Measurements from ENCODE around the gene C4BPA.

- TF ChIP-seq FOXP2 (optimal IDR thresholded peaks at IDR 0.05; ENCODE audit: borderline replicate concordance, extremely low read depth, extremely low read length, insufficient read depth) (no peak), POLR2AphosphoS5 (IDR thresholded peaks at IDR 0.05; ENCODE audit: low read depth, low read length) (no peak)
Observed at GRCh38 chr1:207085887-207086286, 18.1 kb upstream of the C4BPA start.

Measured in PFSK-1 (cell line).